WTC11 (cell line): ENCODE measurements around the gene CALCB. TPM values are rescaled to one million over a fixed set of nuclear protein-coding genes. Genes with fewer than 3 reads are reported as not detected.

Source experiments
- ATAC-seq: fragments of 200-7000 bp; cut with Tn5 transposase; 2 replicates; pipeline ENCODE4 v1.10.0; 2021; ENCODE audit warnings: mild to moderate bottlenecking, moderate library complexity
- CTCF ChIA-PET: fragments of 300-600 bp; sonication (Branson Sonifier 250); formaldehyde crosslinking; loops from one replicate; lab custom pipeline; 2021; ENCODE audit warnings: antibody characterized with exemption; lab: Charles Lee
- POLR2A ChIA-PET: fragments of 350-600 bp; sonication (Branson Sonifier 250); formaldehyde crosslinking; loops from one replicate; lab custom pipeline; 2021; ENCODE audit warnings: antibody characterized with exemption; lab: Charles Lee
- DNase-seq: peaks from one replicate; pipeline ENCODE4 v3.0.0; 2021; ENCODE audit warnings: low spot score
- H3K27ac Mint-ChIP-seq: 2 replicates; pipeline ENCODE4 v1.8.0; 2021; ENCODE audit warnings: mixed read lengths
- H3K27me3 Mint-ChIP-seq: 2 replicates; pipeline ENCODE4 v1.8.0; 2021; ENCODE audit warnings: low read depth, mild to moderate bottlenecking, moderate library complexity, mixed read lengths
- H3K36me3 Mint-ChIP-seq: 2 replicates; pipeline ENCODE4 v1.8.0; 2021; ENCODE audit warnings: mixed read lengths
- H3K4me1 Mint-ChIP-seq: 2 replicates; pipeline ENCODE4 v1.8.0; 2022; ENCODE audit warnings: mixed read lengths
- H3K4me3 Mint-ChIP-seq: 2 replicates; pipeline ENCODE4 v1.8.0; 2021; ENCODE audit warnings: mild to moderate bottlenecking, moderate library complexity, mixed read lengths
- H3K9me3 Mint-ChIP-seq: 2 replicates; pipeline ENCODE4 v1.8.0; 2021; ENCODE audit warnings: mixed read lengths
- AFF4 ChIP-seq: sonication (generic); formaldehyde crosslinking; IDR thresholded peaks from 2 replicates; pipeline ENCODE4 v1.8.1; 2023; ENCODE audit warnings: mild to moderate bottlenecking, missing genetic modification reagents, borderline replicate concordance
- CTCF ChIP-seq: fragments of 200-600 bp; IDR thresholded peaks from 2 replicates; pipeline ENCODE4 v1.8.0; 2022; ENCODE audit warnings: antibody characterized with exemption
- ELF4 ChIP-seq: sonication (generic); formaldehyde crosslinking; IDR thresholded peaks from 2 replicates; pipeline ENCODE4 v1.8.1; 2022; ENCODE audit warnings: low read depth, mild to moderate bottlenecking, moderate library complexity, missing genetic modification reagents
- FOXK1 ChIP-seq: sonication (generic); formaldehyde crosslinking; IDR thresholded peaks from 2 replicates; pipeline ENCODE4 v1.8.0; 2022; ENCODE audit warnings: mild to moderate bottlenecking, moderate library complexity, missing genetic modification reagents
- HMGXB4 ChIP-seq: sonication (generic); formaldehyde crosslinking; IDR thresholded peaks from 2 replicates; pipeline ENCODE4 v1.8.1; 2023; ENCODE audit warnings: mild to moderate bottlenecking, moderate library complexity, missing genetic modification reagents
- JAZF1 ChIP-seq: fragments of 250-450 bp; sonication (Bioruptor Pico); IDR thresholded peaks from 2 replicates; pipeline ENCODE4 v1.9.0; 2021; ENCODE audit warnings: moderate library complexity, mild to moderate bottlenecking, inconsistent platforms
- JUN ChIP-seq: sonication (generic); formaldehyde crosslinking; IDR thresholded peaks from 2 replicates; pipeline ENCODE4 v1.8.0; 2023; ENCODE audit warnings: mild to moderate bottlenecking, missing genetic modification reagents
- KAT7 ChIP-seq: sonication (generic); formaldehyde crosslinking; IDR thresholded peaks from 2 replicates; pipeline ENCODE4 v1.8.1; 2023; ENCODE audit warnings: missing genetic modification reagents, mild to moderate bottlenecking, borderline replicate concordance
- MYBL2 ChIP-seq: sonication (generic); formaldehyde crosslinking; IDR thresholded peaks from 2 replicates; pipeline ENCODE4 v1.8.1; 2023; ENCODE audit warnings: mild to moderate bottlenecking, moderate library complexity, missing genetic modification reagents
- NFATC4 ChIP-seq: fragments of 250-450 bp; sonication (Bioruptor Pico); IDR thresholded peaks from 2 replicates; pipeline ENCODE4 v1.9.0; 2021; ENCODE audit warnings: mild to moderate bottlenecking
- NR2C2 ChIP-seq: sonication (generic); formaldehyde crosslinking; IDR thresholded peaks from 2 replicates; pipeline ENCODE4 v1.8.0; 2022; ENCODE audit warnings: mild to moderate bottlenecking, missing genetic modification reagents
- PREB ChIP-seq: sonication (generic); formaldehyde crosslinking; IDR thresholded peaks from 2 replicates; pipeline ENCODE4 v1.8.1; 2022; ENCODE audit warnings: mild to moderate bottlenecking, missing genetic modification reagents, moderate library complexity, borderline replicate concordance
- RELA ChIP-seq: sonication (generic); formaldehyde crosslinking; IDR thresholded peaks from 2 replicates; pipeline ENCODE4 v1.8.1; 2022; ENCODE audit warnings: missing genetic modification reagents, mild to moderate bottlenecking, borderline replicate concordance
- SOX15 ChIP-seq: fragments of 250-450 bp; sonication (Bioruptor Pico); IDR thresholded peaks from 2 replicates; pipeline ENCODE4 v1.9.0; 2021; ENCODE audit warnings: mild to moderate bottlenecking
- STAT6 ChIP-seq: sonication (generic); formaldehyde crosslinking; conservative IDR thresholded peaks from 2 replicates; pipeline ENCODE4 v1.8.1; 2023; ENCODE audit warnings: mild to moderate bottlenecking, low read depth, missing genetic modification reagents, moderate library complexity
- ZNF416 ChIP-seq: fragments of 250-450 bp; sonication (Bioruptor Pico); IDR thresholded peaks from 2 replicates; pipeline ENCODE4 v1.9.0; 2021; ENCODE audit warnings: mild to moderate bottlenecking, inconsistent platforms
- ZNF423 ChIP-seq: fragments of 250-450 bp; sonication (Bioruptor Pico); IDR thresholded peaks from 2 replicates; pipeline ENCODE4 v2.1.2; 2022; ENCODE audit warnings: mild to moderate bottlenecking, moderate library complexity
- ZNF512 ChIP-seq: sonication (generic); formaldehyde crosslinking; IDR thresholded peaks from 2 replicates; pipeline ENCODE4 v1.8.1; 2022; ENCODE audit warnings: missing genetic modification reagents, borderline replicate concordance
- ZNF671 ChIP-seq: fragments of 250-450 bp; sonication (Bioruptor Pico); IDR thresholded peaks from 2 replicates; pipeline ENCODE4 v1.8.0; 2021; ENCODE audit warnings: mild to moderate bottlenecking
- total RNA-seq: library from RNA; stranded (reverse); gene quantifications from 3 replicates; pipeline ENCODE4 v1.2.3, GENCODE V29; 2021

CALCB gene
- total RNA-seq, 1 experiment from 2014 or later, result 3.2 TPM

GRCh38 chr11:15124528-15124927 lies 51.1 kb downstream of the CALCB start:
- Mint-ChIP-seq H3K36me3 (no peaks in the 10 kb centered on the region), H3K9me3 (no peaks in the 10 kb centered on the region), H3K27me3 (no peaks in the 10 kb centered on the region), H3K4me1 (no peaks in the 10 kb centered on the region), H3K27ac (no peak overlapping the region), H3K4me3 (no peak overlapping the region)
- ATAC-seq (no peak), DNase-seq (no peak)
- POLR2A ChIA-PET, result no interaction called here
- CTCF ChIA-PET, result no interaction called here
- TF ChIP-seq NFATC4 (CRISPR knock-in tag) (no peak), AFF4 (CRISPR knock-in tag) (no peak), ZNF512 (no peak), ZNF423 (no peak), KAT7 (no peak), SOX15 (CRISPR knock-in tag) (no peak), HMGXB4 (CRISPR knock-in tag) (no peak), NR2C2 (no peak), STAT6 (CRISPR knock-in tag) (no peak), JAZF1 (CRISPR knock-in tag) (no peak), RELA (no peak), CTCF (no peak), ZNF416 (CRISPR knock-in tag) (no peak), PREB (CRISPR knock-in tag) (no peak), MYBL2 (CRISPR knock-in tag) (no peak), FOXK1 (no peak), ZNF671 (CRISPR knock-in tag) (no peak), JUN (no peak), ELF4 (no peak)
